AG08396 (cell line): ENCODE data around the gene HUS1.
"Not testable (repeated sequence)": the region's sequence is repeated elsewhere in the genome, so short reads cannot be mapped to it uniquely, and the experiment has no call there.

Experiments
- DNase-seq: peaks from one replicate; pipeline ENCODE4 v3.0.0; 2012; ENCODE audit warnings: low spot score, mixed read lengths

HUS1 gene

GRCh38 chr7:47979145-47979831 lies at the start of gene HUS1:
Gene HUS1 (minus strand): TSS chr7:47979615. CDS start chr7:47979519, 96 bp downstream.
- DNase-seq, result peak; percentile 94

GRCh38 chr7:48028938-48029337 lies 49.5 kb upstream of the HUS1 start, which contains the start of gene SUN3:
Gene SUN3 (minus strand): TSS chr7:48029107. CDS start chr7:48028938, 169 bp downstream.
- no peak for DNase-seq

- no peak for DNase-seq
Measured at GRCh38 chr7:48025624-48026023, 46.2 kb upstream of the HUS1 start.

- no peak for DNase-seq
Measured at GRCh38 chr7:48017674-48018073, 38.3 kb upstream of the HUS1 start.

GRCh38 chr7:48016641-48017040 lies 37.2 kb upstream of the HUS1 start:
- no peak for DNase-seq

- no peak for DNase-seq
Measured at GRCh38 chr7:48011951-48012350, 32.5 kb upstream of the HUS1 start.

- DNase-seq, result no peak
Measured at GRCh38 chr7:48011323-48011722, 31.9 kb upstream of the HUS1 start.

DNA sequence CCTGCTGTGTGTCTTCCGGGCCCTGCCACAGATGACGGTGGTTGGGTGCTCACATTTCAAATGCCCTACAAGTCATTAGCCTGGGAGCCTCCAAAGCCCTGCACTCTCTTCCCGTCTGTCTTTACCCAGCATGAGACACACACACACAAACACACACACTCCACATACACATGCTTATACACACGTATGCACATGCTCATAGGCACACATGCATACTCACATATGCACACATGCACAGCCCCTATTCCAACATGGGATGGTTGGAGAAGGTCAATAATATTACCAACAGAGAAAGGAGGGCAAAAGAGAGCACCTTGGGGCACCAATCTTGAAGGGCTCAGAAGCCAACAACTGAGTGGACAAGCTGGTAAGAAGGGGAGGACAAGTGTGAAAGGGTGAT lies 30.5 kb upstream of the HUS1 start:
- no peak for DNase-seq

- DNase-seq, result no peak
Measured at GRCh38 chr7:48009257-48009656, 29.8 kb upstream of the HUS1 start.

DNA sequence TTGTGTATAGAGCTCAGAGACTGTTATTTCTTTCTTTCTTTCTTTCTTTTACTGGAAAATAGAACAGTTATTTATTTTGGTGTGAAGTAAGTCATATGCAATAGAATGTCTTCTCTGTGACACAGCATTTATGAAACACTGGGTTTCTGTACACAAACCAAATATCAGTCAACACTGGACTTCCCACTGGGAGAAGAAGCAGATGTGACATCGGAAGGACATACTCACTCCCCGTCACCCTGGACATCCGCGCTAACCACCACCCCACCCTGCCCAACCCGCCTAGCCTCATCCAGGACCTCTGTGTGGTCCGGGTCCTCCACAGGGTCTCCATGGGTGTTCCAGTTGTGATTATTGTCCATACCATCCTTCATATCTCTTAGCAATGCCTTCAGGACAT lies 27.5 kb upstream of the HUS1 start:
- no peak for DNase-seq

DNA sequence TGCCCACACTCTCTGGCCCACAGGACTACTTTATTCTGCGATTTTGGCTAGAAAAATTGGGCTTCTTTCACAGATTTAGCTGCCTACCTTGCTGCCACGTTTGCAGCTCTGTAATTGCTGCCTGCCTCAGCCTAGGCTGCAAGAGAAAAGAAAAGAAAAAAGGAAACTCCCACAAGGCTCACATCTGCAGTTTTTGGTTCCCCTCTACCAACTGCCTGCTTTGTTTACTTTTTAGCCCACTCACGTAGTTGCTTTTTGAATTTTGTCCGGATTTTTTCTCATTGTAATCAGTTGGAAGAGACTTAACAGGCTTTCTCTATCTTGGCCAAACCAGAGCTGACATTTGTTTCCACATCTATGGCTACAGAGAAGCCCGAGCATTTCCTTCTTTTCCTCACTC lies 25.2 kb upstream of the HUS1 start:
- no peak for DNase-seq

GRCh38 chr7:48004032-48004431 lies 24.6 kb upstream of the HUS1 start:
- DNase-seq, result no peak

DNA sequence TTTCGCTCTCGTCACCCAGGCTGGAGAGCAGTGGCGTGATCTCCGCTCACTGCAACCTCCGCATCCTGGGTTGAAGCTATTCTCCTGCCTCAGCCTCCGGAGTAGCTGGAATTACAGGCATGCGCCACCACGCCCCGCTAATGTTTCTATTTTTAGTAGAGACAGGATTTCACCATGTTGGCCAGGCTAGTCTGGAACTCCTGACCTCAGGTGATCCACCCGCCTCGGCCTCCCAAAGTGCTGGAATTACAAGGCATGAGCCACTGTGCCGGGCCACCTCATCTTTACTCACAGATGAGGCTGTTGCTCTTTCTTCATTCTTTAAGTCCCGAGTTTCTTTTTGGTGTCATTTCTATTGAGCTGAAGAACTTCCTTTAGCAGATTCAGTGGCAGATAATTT lies 20.7 kb upstream of the HUS1 start:
- DNase-seq, result not testable (repeated sequence)

- DNase-seq, result no peak
Measured at GRCh38 chr7:47999413-47999812, 20.0 kb upstream of the HUS1 start.

- DNase-seq, result no peak
Measured at GRCh38 chr7:47992446-47992845, 13.0 kb upstream of the HUS1 start.

- peak; percentile 82 for DNase-seq
Measured at GRCh38 chr7:47991741-47992311, 12.4 kb upstream of the HUS1 start.

GRCh38 chr7:47991270-47991669 lies 11.9 kb upstream of the HUS1 start:
- no peak for DNase-seq

GRCh38 chr7:47990592-47990991 lies 11.2 kb upstream of the HUS1 start:
- no peak for DNase-seq

DNA sequence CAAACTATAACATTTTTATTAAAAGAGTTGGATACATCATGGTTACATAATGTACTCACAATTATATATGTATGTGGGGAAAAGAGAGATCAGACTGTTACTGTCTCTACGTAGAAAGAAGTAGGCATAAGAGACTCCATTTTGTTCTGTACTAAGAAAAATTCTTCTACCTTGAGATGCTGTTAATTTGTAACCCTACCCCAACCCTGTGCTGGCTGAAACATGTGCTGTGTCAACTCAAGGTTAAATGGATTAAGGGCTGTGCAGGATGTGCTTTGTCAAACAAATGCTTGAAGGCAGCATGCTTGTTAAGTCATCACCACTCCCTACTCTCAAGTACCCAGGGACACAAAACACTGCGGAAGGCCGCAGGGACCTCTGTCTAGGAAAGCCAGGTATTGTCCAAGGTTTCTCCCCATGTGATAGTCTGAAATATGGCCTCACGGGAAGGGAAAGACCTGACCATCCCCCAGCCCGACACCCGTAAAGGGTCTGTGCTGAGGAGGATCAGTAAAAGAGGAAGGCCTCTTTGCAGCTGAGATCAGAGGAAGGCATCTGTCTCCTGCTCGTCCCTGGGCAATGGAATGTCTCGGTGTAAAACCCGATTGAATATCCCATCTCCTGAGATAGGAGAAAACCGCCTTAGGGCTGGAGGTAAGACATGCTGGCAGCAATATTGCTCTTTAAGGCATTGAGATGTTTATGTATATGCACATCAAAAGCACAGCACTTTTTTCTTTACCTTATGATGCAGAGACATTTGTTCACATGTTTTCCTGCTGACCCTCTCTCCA lies 10.4 kb upstream of the HUS1 start:
- DNase-seq, result not testable (repeated sequence)

DNA sequence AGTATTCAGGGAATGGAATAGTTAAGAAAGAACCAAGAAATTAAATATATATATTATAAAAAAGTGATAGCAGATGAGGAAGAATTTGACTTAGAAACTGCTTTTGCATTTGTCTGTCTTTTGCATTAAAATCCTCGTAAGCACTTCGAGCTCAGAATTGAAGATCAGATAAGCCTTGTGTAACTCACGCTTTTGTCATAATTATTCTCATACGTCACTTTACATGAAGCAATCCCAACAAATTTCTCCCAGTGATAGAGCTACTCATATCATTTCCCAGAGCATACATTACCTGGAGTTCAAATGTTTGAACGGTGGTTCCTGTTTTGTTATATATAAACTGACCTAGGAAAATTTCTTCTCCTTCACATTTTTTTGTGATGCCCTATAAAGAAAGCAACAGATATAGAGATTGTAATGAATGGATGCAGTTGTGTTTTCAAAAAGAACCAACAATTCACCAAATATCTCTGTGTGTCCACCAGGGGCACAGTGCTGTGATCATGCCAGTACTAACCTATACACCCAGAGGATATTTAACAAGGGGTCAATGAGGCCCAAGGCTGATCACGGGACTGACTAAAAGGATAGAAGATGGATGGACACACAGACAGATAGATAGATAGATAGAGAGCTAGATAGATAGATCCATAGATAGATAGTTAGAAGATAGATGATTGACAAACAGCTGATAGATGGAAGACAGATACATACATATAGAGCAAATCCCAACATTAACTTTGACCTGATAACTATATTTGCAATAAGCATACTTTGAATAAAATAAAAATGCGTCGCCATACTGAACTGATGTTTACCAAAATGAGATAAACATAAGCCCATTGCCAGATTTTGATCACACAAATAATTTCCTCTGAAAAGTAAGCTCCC lies 9.3 kb upstream of the HUS1 start:
- DNase-seq, result no peak

DNA sequence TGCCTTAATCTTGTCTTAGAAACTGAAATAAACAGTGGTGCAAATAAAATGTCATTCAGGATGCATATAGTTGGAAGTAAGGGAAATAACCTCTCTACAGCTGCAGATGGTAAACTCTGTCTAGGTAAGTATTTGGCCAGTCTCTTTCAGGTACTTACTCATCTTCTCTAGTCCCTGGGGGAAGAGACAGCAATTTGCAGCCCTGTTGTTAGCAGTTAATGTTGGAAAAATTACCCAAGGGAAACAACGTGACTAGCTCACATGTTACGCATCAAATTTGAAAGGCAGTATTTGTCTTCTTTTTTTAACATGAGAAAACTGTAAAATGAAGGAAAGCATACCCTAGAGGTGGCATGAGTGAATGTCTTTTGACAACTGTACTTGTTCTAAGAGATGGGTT lies 3.2 kb upstream of the HUS1 start:
- no peak for DNase-seq

- not testable (repeated sequence) for DNase-seq
Measured at GRCh38 chr7:47980648-47981047, 1.2 kb upstream of the HUS1 start.
